ENCODE measurements around the gene TSPAN1. TPM values are rescaled to one million over a fixed set of nuclear protein-coding genes. Genes with fewer than 3 reads are reported as not detected.

TSPAN1 gene
- total and polyA plus RNA-seq, 10 of the 15 experiments (the other 5 are each of a cell fraction or from before 2014, with no cell fraction given): 0.08 to 0.29 (median 0.23) TPM; not detected in 5

DNA sequence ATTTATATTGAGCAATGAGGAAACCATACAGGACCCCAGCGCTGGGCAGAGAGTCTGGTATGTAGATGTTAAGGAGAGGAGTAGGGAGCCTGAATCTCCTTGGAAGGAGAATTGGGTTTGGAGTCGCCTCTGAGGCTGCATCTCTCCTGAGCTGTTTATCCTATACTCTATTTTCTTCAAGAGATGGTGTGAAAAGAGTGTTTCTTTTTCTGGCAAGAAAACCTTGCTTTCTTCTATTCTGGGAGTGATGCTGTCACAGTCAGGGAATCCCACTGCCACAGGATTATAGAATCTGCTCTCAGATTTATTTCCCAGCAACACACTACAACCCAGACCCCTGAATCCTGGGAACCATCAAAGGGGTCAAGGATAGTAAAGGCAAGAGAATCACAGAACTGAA lies 31.5 kb downstream of the TSPAN1 start:
- no peak for FAIRE-seq
- TF ChIP-seq, protein P1, sequence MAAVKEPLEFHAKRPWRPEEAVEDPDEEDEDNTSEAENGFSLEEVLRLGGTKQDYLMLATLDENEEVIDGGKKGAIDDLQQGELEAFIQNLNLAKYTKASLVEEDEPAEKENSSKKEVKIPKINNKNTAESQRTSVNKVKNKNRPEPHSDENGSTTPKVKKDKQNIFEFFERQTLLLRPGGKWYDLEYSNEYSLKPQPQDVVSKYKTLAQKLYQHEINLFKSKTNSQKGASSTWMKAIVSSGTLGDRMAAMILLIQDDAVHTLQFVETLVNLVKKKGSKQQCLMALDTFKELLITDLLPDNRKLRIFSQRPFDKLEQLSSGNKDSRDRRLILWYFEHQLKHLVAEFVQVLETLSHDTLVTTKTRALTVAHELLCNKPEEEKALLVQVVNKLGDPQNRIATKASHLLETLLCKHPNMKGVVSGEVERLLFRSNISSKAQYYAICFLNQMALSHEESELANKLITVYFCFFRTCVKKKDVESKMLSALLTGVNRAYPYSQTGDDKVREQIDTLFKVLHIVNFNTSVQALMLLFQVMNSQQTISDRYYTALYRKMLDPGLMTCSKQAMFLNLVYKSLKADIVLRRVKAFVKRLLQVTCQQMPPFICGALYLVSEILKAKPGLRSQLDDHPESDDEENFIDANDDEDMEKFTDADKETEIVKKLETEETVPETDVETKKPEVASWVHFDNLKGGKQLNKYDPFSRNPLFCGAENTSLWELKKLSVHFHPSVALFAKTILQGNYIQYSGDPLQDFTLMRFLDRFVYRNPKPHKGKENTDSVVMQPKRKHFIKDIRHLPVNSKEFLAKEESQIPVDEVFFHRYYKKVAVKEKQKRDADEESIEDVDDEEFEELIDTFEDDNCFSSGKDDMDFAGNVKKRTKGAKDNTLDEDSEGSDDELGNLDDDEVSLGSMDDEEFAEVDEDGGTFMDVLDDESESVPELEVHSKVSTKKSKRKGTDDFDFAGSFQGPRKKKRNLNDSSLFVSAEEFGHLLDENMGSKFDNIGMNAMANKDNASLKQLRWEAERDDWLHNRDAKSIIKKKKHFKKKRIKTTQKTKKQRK (IDR thresholded peaks at IDR 0.05; ENCODE audit: low read depth, low read length): no peak
- TF ChIP-seq ATF7 (IDR thresholded peaks at IDR 0.05; ENCODE audit: low read depth) (no peak), DPF2 (IDR thresholded peaks at IDR 0.05) (no peak), BACH1 (IDR thresholded peaks at IDR 0.05; ENCODE audit: borderline replicate concordance) (no peak), MXI1 (IDR thresholded peaks at IDR 0.05; ENCODE audit: low read depth, low read length) (no peak), SP1 (IDR thresholded peaks at IDR 0.05; ENCODE audit: low read depth, low read length) (no peak), ZNF274 (IDR thresholded peaks at IDR 0.05; ENCODE audit: insufficient read depth, insufficient read length) (no peak), HDAC2 (IDR thresholded peaks at IDR 0.05) (no peak), ZNF217 (IDR thresholded peaks at IDR 0.05) (no peak), PAX8 (IDR thresholded peaks at IDR 0.05) (no peak), NBN (IDR thresholded peaks at IDR 0.05) (no peak), NFYA (IDR thresholded peaks at IDR 0.05; ENCODE audit: borderline replicate concordance, low read depth, low read length) (no peak), YBX1 (IDR thresholded peaks at IDR 0.05) (no peak), SMAD5 (IDR thresholded peaks at IDR 0.05; ENCODE audit: low read depth) (no peak), SMAD1 (IDR thresholded peaks at IDR 0.05; ENCODE audit: low read depth, partially characterized antibody) (no peak)
- TF ChIP-seq, protein P2, sequence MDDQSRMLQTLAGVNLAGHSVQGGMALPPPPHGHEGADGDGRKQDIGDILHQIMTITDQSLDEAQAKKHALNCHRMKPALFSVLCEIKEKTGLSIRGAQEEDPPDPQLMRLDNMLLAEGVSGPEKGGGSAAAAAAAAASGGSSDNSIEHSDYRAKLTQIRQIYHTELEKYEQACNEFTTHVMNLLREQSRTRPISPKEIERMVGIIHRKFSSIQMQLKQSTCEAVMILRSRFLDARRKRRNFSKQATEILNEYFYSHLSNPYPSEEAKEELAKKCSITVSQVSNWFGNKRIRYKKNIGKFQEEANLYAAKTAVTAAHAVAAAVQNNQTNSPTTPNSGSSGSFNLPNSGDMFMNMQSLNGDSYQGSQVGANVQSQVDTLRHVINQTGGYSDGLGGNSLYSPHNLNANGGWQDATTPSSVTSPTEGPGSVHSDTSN (IDR thresholded peaks at IDR 0.05; ENCODE audit: insufficient replicate concordance, low read depth, low read length): no peak
- TF ChIP-seq, protein P3, sequence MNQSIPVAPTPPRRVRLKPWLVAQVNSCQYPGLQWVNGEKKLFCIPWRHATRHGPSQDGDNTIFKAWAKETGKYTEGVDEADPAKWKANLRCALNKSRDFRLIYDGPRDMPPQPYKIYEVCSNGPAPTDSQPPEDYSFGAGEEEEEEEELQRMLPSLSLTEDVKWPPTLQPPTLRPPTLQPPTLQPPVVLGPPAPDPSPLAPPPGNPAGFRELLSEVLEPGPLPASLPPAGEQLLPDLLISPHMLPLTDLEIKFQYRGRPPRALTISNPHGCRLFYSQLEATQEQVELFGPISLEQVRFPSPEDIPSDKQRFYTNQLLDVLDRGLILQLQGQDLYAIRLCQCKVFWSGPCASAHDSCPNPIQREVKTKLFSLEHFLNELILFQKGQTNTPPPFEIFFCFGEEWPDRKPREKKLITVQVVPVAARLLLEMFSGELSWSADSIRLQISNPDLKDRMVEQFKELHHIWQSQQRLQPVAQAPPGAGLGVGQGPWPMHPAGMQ (IDR thresholded peaks at IDR 0.05; ENCODE audit: borderline replicate concordance): no peak
- TF ChIP-seq, protein P4, sequence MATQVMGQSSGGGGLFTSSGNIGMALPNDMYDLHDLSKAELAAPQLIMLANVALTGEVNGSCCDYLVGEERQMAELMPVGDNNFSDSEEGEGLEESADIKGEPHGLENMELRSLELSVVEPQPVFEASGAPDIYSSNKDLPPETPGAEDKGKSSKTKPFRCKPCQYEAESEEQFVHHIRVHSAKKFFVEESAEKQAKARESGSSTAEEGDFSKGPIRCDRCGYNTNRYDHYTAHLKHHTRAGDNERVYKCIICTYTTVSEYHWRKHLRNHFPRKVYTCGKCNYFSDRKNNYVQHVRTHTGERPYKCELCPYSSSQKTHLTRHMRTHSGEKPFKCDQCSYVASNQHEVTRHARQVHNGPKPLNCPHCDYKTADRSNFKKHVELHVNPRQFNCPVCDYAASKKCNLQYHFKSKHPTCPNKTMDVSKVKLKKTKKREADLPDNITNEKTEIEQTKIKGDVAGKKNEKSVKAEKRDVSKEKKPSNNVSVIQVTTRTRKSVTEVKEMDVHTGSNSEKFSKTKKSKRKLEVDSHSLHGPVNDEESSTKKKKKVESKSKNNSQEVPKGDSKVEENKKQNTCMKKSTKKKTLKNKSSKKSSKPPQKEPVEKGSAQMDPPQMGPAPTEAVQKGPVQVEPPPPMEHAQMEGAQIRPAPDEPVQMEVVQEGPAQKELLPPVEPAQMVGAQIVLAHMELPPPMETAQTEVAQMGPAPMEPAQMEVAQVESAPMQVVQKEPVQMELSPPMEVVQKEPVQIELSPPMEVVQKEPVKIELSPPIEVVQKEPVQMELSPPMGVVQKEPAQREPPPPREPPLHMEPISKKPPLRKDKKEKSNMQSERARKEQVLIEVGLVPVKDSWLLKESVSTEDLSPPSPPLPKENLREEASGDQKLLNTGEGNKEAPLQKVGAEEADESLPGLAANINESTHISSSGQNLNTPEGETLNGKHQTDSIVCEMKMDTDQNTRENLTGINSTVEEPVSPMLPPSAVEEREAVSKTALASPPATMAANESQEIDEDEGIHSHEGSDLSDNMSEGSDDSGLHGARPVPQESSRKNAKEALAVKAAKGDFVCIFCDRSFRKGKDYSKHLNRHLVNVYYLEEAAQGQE (IDR thresholded peaks at IDR 0.05; ENCODE audit: low read depth, low read length): no peak

More for the DNA sequence above, 31.5 kb downstream of the TSPAN1 start:
- Histone ChIP-seq H2AFZ (ENCODE audit: control insufficient read depth, low read depth, low read length) (no peak overlapping the region), H3K36me3 (ENCODE audit: control insufficient read depth in 2 of 2, insufficient read depth in 2 of 2, low read length in 1 of 2) (no peaks in the 10 kb centered on the region), H3K4me3 (no peak overlapping the region), H4K20me1 (ENCODE audit: control insufficient read depth, insufficient read depth) (no peaks in the 10 kb centered on the region), H3K4me2 (ENCODE audit: control insufficient read depth, insufficient read depth) (no peak overlapping the region), H3K4me1 (ENCODE audit: control insufficient read depth, insufficient read depth, low read length) (peaks cover 3% of the 10 kb centered on the region; the same call in 1 of the 2 replicates), H3K9ac (ENCODE audit: control insufficient read depth, insufficient read depth, low read length) (no peak overlapping the region), H3K9me3 (replicated peaks; ENCODE audit: control insufficient read depth, insufficient read depth, low read length) (no peaks in the 10 kb centered on the region), H3K27ac (ENCODE audit: control insufficient read depth, insufficient read depth) (no peak overlapping the region), H3K79me2 (ENCODE audit: control insufficient read depth, insufficient read depth, low read length) (no peaks in the 10 kb centered on the region), H3K27me3 (replicated peaks in 1 of 2; ENCODE audit: control insufficient read depth in 2 of 2, insufficient read depth in 2 of 2, low read length in 1 of 2) (no peaks in the 10 kb centered on the region)
- ChIA-PET SMC1A (ENCODE audit: uncharacterized antibody, unreplicated experiment) (interaction anchor here (0.5 to 1.4 kb wide), 3 partner anchors 17 to 351 kb away, joined by 3 to 4 read pairs (median 3); no protein-coding TSS in a partner anchor), CTCF (interaction anchor here (4.4 kb wide), 1 partner anchor 18 kb away, joined by 23 read pairs; no protein-coding TSS in a partner anchor), POLR2A (no interaction called here), RAD21 (ENCODE audit: unreplicated experiment) (no interaction called here)
- WGBS (ENCODE audit: insufficient coverage, insufficient replicate concordance, low lambda C conversion rate, missing lambda C conversion rate): 38% methylated on average over 2 of the region's 2 CpGs
- in situ Hi-C loops (cut with MboI): no loop called here
- no TSS peak for BruUV-seq (replicated peaks)
- ATAC-seq (no peak), DNase-seq (ENCODE audit: low read depth, low spot score) (no peak)
- intact Hi-C loops (cut with micrococcal nuclease; ENCODE audit: unreplicated experiment): no loop called here
